Mesenchymal stem cell (in vitro differentiated cells and primary cell): ENCODE results near the gene MORN4.

Experiments used
- DNase-seq: peaks from one replicate; pipeline ENCODE4 v3.0.0-alpha.2; 2013
- H2AFZ ChIP-seq: one replicate; pipeline ENCODE4 v1.6.1; 2013; ENCODE audit warnings: low read depth, mild to moderate bottlenecking, control low read depth, inconsistent platforms, low read length, moderate library complexity
- H2AK5ac ChIP-seq: 2 replicates; pipeline ENCODE4 v1.6.1; 2013; ENCODE audit warnings: low read length, moderate library complexity, mild to moderate bottlenecking, inconsistent platforms; ENCODE audit not compliant: severe bottlenecking
- H2BK120ac ChIP-seq: one replicate; pipeline ENCODE4 v1.6.1; 2013; ENCODE audit warnings: low read depth, mild to moderate bottlenecking, inconsistent platforms, low read length, moderate library complexity
- H2BK12ac ChIP-seq, 2 experiments: one replicate each; pipeline ENCODE4 v1.6.1; 2013; ENCODE audit warnings: inconsistent platforms in 2 of 2, low read length in 2 of 2, mild to moderate bottlenecking in 2 of 2, moderate library complexity in 2 of 2, control low read depth in 1 of 2
- H2BK15ac ChIP-seq: one replicate; pipeline ENCODE4 v1.6.1; 2013; ENCODE audit warnings: mild to moderate bottlenecking, low read depth, inconsistent platforms; ENCODE audit not compliant: poor library complexity, severe bottlenecking
- H2BK5ac ChIP-seq: 2 replicates; pipeline ENCODE4 v1.6.1; 2013; ENCODE audit warnings: low read depth, mild to moderate bottlenecking, low read length, control low read depth, inconsistent platforms; ENCODE audit not compliant: poor library complexity, severe bottlenecking
- H3K14ac ChIP-seq, 2 experiments: one replicate each; pipeline ENCODE4 v1.6.1; 2013; ENCODE audit warnings: inconsistent platforms in 2 of 2, low read length in 2 of 2, control low read depth in 1 of 2, mild to moderate bottlenecking in 1 of 2, moderate library complexity in 1 of 2
- H3K18ac ChIP-seq, 2 experiments: one replicate each; pipeline ENCODE4 v1.6.1; 2013; ENCODE audit warnings: inconsistent platforms in 2 of 2, low read length in 2 of 2, control low read depth in 1 of 2, low read depth in 1 of 2, mild to moderate bottlenecking in 1 of 2
- H3K23ac ChIP-seq, 2 experiments: one replicate each; pipeline ENCODE4 v1.6.1; 2013; ENCODE audit warnings: inconsistent platforms in 2 of 2, low read length in 2 of 2, mild to moderate bottlenecking in 2 of 2, moderate library complexity in 2 of 2, control low read depth in 1 of 2
- H3K27ac ChIP-seq: 2 replicates; pipeline ENCODE4 v1.5.1; 2013; ENCODE audit warnings: mild to moderate bottlenecking, moderate library complexity, low read length, control low read depth, inconsistent platforms; ENCODE audit not compliant: poor library complexity, severe bottlenecking
- H3K27me3 ChIP-seq, 2 experiments: 2 replicates each; pipeline versions ENCODE4 v1.6.1 to v1.7.0; 2013; ENCODE audit warnings: low read length in 2 of 2, mild to moderate bottlenecking in 2 of 2, moderate library complexity in 2 of 2, control low read depth in 1 of 2, inconsistent platforms in 1 of 2; ENCODE audit not compliant: control insufficient read depth in 1 of 2, insufficient read depth in 1 of 2
- H3K36me3 ChIP-seq, 2 experiments: 2 replicates each; pipeline versions ENCODE4 v1.6.1 to v1.7.0; 2013; ENCODE audit warnings: low read length in 2 of 2, control low read depth in 1 of 2, inconsistent platforms in 1 of 2, low read depth in 1 of 2, mild to moderate bottlenecking in 1 of 2; ENCODE audit not compliant: insufficient read depth in 2 of 2, control insufficient read depth in 1 of 2
- H3K4ac ChIP-seq, 2 experiments: one replicate each; pipeline ENCODE4 v1.6.1; 2013; ENCODE audit warnings: inconsistent platforms in 2 of 2, low read length in 2 of 2, mild to moderate bottlenecking in 2 of 2, moderate library complexity in 2 of 2, control low read depth in 1 of 2, low read depth in 1 of 2
- H3K4me1 ChIP-seq: 2 replicates; pipeline ENCODE4 v1.6.1; 2013; ENCODE audit warnings: low read depth, low read length, control low read depth; ENCODE audit not compliant: control insufficient read depth, insufficient read depth
- H3K4me2 ChIP-seq: 2 replicates; pipeline ENCODE4 v1.6.1; 2013; ENCODE audit warnings: low read length, mild to moderate bottlenecking, inconsistent platforms; ENCODE audit not compliant: poor library complexity, severe bottlenecking
- H3K4me3 ChIP-seq, 2 experiments: 2 replicates each; pipeline versions ENCODE4 v1.5.1 to v1.7.0; 2013; ENCODE audit warnings: low read length in 2 of 2, mild to moderate bottlenecking in 2 of 2, control low read depth in 1 of 2, low read depth in 1 of 2; ENCODE audit not compliant: insufficient read depth in 1 of 2
- H3K79me1 ChIP-seq: replicated peaks from 2 replicates; pipeline ENCODE4 v1.6.1; 2013; ENCODE audit warnings: mild to moderate bottlenecking, control low read depth, low read length, inconsistent platforms; ENCODE audit not compliant: poor library complexity, severe bottlenecking
- H3K9ac ChIP-seq: 2 replicates; pipeline ENCODE4 v1.7.0; 2013; ENCODE audit warnings: mild to moderate bottlenecking, low read length, moderate library complexity
- H3K9me3 ChIP-seq: 2 replicates; pipeline ENCODE4 v1.7.0; 2013; ENCODE audit warnings: mild to moderate bottlenecking, low read length; ENCODE audit not compliant: control insufficient read depth
- H4K8ac ChIP-seq: one replicate; pipeline ENCODE4 v1.6.1; 2013; ENCODE audit warnings: inconsistent platforms, mild to moderate bottlenecking, low read length, moderate library complexity
- H4K91ac ChIP-seq: one replicate; pipeline ENCODE4 v1.6.1; 2013; ENCODE audit warnings: mild to moderate bottlenecking, low read length, inconsistent platforms
- WGBS: methylation state at CpG from one replicate; pipeline ENCODE4 v1.1.7; 2013; ENCODE audit warnings: mixed read lengths; 5-methylcytosine and 5-hydroxymethylcytosine counted together

The MORN4 gene

DNA sequence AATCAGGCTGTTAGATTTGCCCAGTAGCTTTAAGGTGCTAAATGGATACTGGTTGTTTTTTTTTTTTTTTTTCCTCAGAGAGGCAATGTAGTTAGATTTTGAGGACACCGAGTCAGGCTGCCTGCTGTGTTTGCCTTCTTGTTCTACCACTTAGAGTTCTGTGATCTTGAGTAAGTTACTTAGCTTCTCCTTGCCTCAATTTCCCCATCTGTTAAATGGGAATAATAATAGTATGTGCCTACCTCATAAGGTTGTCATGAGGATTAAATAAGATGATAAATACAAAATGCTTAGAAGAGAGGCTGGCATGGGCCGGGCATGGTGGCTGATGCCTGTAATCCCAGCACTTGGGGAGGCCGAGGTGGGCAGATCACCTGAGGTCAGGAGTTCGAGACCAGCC lies 14.6 kb downstream of the MORN4 start:
- Histone ChIP-seq H3K14ac (no peak overlapping the region), H3K79me1 (peaks cover 4% of the 10 kb centered on the region), H2AFZ (no peak overlapping the region), H3K4me1 (no peaks in the 10 kb centered on the region), H3K4ac (no peak overlapping the region), H3K4me3 (no peak overlapping the region), H3K9ac (no peak overlapping the region), H3K18ac (no peak overlapping the region), H3K36me3 (peaks cover 8 to 23% of the 10 kb centered on the region in 2 experiments), H4K91ac (no peak overlapping the region), H4K8ac (no peak overlapping the region), H2AK5ac (no peak overlapping the region), H3K27ac (no peak overlapping the region), H3K9me3 (no peaks in the 10 kb centered on the region), H3K4me2 (no peak overlapping the region), H2BK15ac (no peak overlapping the region), H2BK12ac (no peak overlapping the region), H3K23ac (no peak overlapping the region), H3K27me3 (no peaks in the 10 kb centered on the region), H2BK5ac (no peak overlapping the region), H2BK120ac (no peak overlapping the region)
- DNase-seq, result no peak
- WGBS, result 96% methylated on average over 2 of the region's 4 CpGs

DNA sequence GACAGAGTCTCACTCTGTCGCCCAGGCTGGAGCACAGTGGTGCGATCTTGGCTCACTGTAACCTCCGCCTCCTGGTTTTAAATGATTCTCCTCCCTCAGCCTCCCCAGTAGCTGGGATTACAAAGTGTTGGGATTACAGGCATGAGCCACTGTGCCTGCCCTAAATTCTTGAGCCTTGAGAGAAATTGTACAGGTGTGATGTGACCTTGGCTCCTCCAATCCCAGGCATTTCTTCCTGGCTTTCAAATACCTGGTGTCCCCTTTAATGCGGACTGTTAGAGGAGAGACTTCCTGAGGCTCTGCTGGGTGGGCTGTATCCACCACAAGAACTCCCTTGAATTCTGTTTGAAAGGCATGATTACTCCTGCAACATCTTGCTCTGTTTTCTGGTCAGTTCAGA lies 15.0 kb downstream of the MORN4 start:
- Histone ChIP-seq H3K4ac (no peak overlapping the region), H3K9ac (no peak overlapping the region), H3K18ac (no peak overlapping the region), H2BK120ac (no peak overlapping the region), H3K23ac (no peak overlapping the region), H2BK5ac (no peak overlapping the region), H3K14ac (no peak overlapping the region), H3K4me3 (no peak overlapping the region), H2BK15ac (no peak overlapping the region), H4K91ac (no peak overlapping the region), H3K36me3 (peaks cover 8 to 23% of the 10 kb centered on the region in 2 experiments), H3K27me3 (no peaks in the 10 kb centered on the region), H2AFZ (no peak overlapping the region), H2AK5ac (no peak overlapping the region), H3K4me1 (no peaks in the 10 kb centered on the region), H3K4me2 (no peak overlapping the region), H3K9me3 (no peaks in the 10 kb centered on the region), H3K27ac (no peak overlapping the region), H3K79me1 (peaks cover 1% of the 10 kb centered on the region), H2BK12ac (no peak overlapping the region), H4K8ac (no peak overlapping the region)
- WGBS, result 100% methylated on average over 1 of the region's 4 CpGs
- DNase-seq, result no peak

DNA sequence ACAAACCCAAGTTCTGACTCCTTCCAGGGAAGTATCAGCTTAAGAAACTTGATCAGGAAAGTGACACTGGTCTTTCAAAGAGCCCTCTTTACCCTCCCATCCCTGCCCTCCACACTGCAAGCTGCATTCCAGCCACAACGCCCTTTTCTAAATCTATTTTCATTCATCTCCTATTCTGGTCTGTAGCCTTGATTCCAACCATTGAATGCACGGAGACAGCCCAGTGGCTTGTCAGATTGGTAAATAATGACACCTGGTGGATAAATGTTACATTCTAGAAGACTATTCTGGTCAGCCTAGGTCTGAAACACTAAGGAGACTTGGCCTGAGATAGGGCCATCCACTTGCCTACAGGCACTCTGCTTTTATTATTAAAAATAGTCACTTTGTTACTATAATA lies 20.9 kb downstream of the MORN4 start:
- no peaks in the 10 kb centered on the region for H3K9me3 ChIP-seq
- no peak overlapping the region for H2BK5ac ChIP-seq
- no peak overlapping the region for H2BK120ac ChIP-seq
- H3K18ac ChIP-seq, result no peak overlapping the region
- no peak overlapping the region for H2BK12ac ChIP-seq
- no peak overlapping the region for H3K4me3 ChIP-seq
- H3K27ac ChIP-seq, result no peak overlapping the region
- H2AK5ac ChIP-seq, result no peak overlapping the region
- DNase-seq, result peak; percentile 51
- peaks cover 13 to 18% of the 10 kb centered on the region in 2 experiments for H3K36me3 ChIP-seq
- no peak overlapping the region for H2BK15ac ChIP-seq
- no peak overlapping the region for H4K8ac ChIP-seq
- H3K23ac ChIP-seq, result no peak overlapping the region
- no peak overlapping the region for H4K91ac ChIP-seq
- H3K4me1 ChIP-seq, result peaks cover 5% of the 10 kb centered on the region
- no peak overlapping the region for H2AFZ ChIP-seq
- H3K4ac ChIP-seq, result no peak overlapping the region
- no peaks in the 10 kb centered on the region for H3K79me1 ChIP-seq
- H3K14ac ChIP-seq, result no peak overlapping the region
- no peak overlapping the region for H3K9ac ChIP-seq
- 100% methylated on average over 1 of the region's 2 CpGs for WGBS
- H3K4me2 ChIP-seq, result no peak overlapping the region
- no peaks in the 10 kb centered on the region for H3K27me3 ChIP-seq

DNA sequence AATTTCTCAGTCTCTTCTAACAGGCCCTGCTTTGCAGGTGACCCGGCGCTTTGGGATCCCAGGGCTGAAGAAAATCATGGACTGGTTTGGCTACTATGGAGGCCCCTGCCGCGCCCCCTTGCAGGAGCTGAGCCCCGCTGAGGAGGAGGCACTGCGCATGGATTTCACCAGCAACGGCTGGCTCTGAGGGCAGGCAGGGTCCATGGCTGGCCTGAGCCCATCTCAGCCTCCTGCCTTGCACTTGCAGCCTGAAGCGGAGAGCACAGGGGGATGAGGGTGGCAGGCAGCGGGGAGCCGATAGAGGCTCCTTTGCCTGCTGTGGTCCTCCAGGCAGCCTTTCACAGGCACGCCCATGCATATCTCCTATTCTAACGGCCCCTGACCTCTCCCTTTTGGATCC lies 21.8 kb downstream of the MORN4 start:
- H3K36me3 ChIP-seq, result peaks cover 11 to 16% of the 10 kb centered on the region in 2 experiments
- no peaks in the 10 kb centered on the region for H3K9me3 ChIP-seq
- no peak overlapping the region for H2BK120ac ChIP-seq
- WGBS, result 83% methylated on average over 7 of the region's 12 CpGs
- H2BK12ac ChIP-seq, result no peak overlapping the region
- H3K9ac ChIP-seq, result no peak overlapping the region
- no peak overlapping the region for H2BK15ac ChIP-seq
- H3K4ac ChIP-seq, result no peak overlapping the region
- DNase-seq, result no peak
- H3K4me1 ChIP-seq, result peaks cover 9% of the 10 kb centered on the region
- H2BK5ac ChIP-seq, result no peak overlapping the region
- H3K14ac ChIP-seq, result no peak overlapping the region
- H3K4me3 ChIP-seq, result no peak overlapping the region
- no peak overlapping the region for H3K23ac ChIP-seq
- H3K27me3 ChIP-seq, result no peaks in the 10 kb centered on the region
- H3K18ac ChIP-seq, result no peak overlapping the region
- H4K91ac ChIP-seq, result no peak overlapping the region
- H3K79me1 ChIP-seq, result peaks cover 4% of the 10 kb centered on the region
- H2AK5ac ChIP-seq, result peak overlapping the region; percentile 8
- H3K4me2 ChIP-seq, result no peak overlapping the region
- no peak overlapping the region for H3K27ac ChIP-seq
- no peak overlapping the region for H4K8ac ChIP-seq
- H2AFZ ChIP-seq, result no peak overlapping the region
